NCI-H82 treated with DMSO at 0.1 percent for 48 hours (cell line): Measurements from ENCODE around the gene CYTH4.
A peak's percentile ranks its signal among the peaks of the same experiment; 100 is the strongest.

Experiments used
- DNase-seq: peaks from one replicate; lab custom pipeline; 2025; ENCODE audit not compliant: unreplicated experiment; lab: John Stamatoyannopoulos, UW

CYTH4 gene

GRCh38 chr22:37308385-37309200 is 26.3 kb downstream of the CYTH4 start:
- DNase-seq: no peak

GRCh38 chr22:37309211-37310074 is 27.1 kb downstream of the CYTH4 start:
- no peak for DNase-seq

GRCh38 chr22:37310075-37310606 is 27.8 kb downstream of the CYTH4 start:
- DNase-seq: no peak

- DNase-seq: no peak
Measured at GRCh38 chr22:37310815-37311595, 28.7 kb downstream of the CYTH4 start.

GRCh38 chr22:37311761-37312312 is 29.5 kb downstream of the CYTH4 start:
- no peak for DNase-seq

GRCh38 chr22:37312549-37313183 is 30.4 kb downstream of the CYTH4 start:
- DNase-seq: no peak

- no peak for DNase-seq
Measured at GRCh38 chr22:37313376-37314314, 31.3 kb downstream of the CYTH4 start.

- DNase-seq: no peak
Measured at GRCh38 chr22:37314315-37315074, 32.2 kb downstream of the CYTH4 start.

- no peak for DNase-seq
Measured at GRCh38 chr22:37316405-37316804, 34.1 kb downstream of the CYTH4 start.

GRCh38 chr22:37316875-37317371 is 34.6 kb downstream of the CYTH4 start:
- peak; percentile 16 for DNase-seq

GRCh38 chr22:37317698-37318210 is 35.4 kb downstream of the CYTH4 start:
- no peak for DNase-seq

- DNase-seq: no peak
Measured at GRCh38 chr22:37318364-37319109, 36.2 kb downstream of the CYTH4 start.

- no peak for DNase-seq
Measured at GRCh38 chr22:37319469-37319868, 37.2 kb downstream of the CYTH4 start.

- peak; percentile 45 for DNase-seq
Measured at GRCh38 chr22:37320726-37321677, 38.7 kb downstream of the CYTH4 start.

GRCh38 chr22:37324340-37325038 is 42.2 kb downstream of the CYTH4 start:
- DNase-seq: no peak

GRCh38 chr22:37325039-37325395 is 42.7 kb downstream of the CYTH4 start:
- no peak for DNase-seq
